Measurements from ENCODE around the gene PEPD.

The PEPD gene

GRCh38 chr19:33358408-33358807 is 163.2 kb downstream of the PEPD start:
- DNase-seq (ENCODE audit: low read depth in 2 of 2), result no peak

DNA sequence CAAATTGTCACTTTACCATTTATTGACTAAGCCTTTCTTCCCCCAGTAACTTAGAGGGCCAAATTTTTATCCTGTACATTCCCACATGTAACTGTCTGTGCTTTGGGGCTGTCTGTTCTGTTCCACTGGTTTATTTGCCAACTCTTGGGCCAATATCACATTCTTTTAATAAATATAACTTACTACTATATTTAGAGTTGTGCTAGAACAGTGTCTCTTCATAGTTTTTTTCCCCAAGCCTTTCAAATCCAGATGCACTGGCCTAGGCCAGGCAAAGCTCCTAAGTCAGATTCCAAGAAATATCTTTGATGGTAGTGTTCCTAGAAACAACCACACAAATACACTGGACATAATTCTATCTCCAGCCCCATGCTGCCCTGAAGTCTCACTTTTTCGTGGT is 164.0 kb downstream of the PEPD start:
- no peak for DNase-seq (ENCODE audit: low read depth in 2 of 2)

DNA sequence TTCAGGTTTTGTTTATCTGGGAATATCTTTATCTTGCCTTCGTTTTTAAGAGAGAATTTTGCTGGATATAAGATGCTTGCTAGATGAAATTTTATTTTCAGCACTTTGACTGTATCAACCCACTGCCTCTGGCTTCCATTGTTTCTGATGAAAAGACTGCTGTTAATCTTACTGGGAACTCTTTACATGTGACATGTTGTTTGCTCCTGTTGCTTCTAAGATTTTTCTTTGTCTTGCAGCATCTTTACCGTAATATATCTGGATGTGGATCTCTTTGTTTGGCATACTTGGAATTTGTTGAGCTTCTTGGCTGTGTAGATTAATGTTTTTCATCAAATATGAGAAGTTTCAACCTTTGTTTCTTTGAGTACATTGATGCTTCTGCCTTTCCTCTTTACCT is 166.1 kb downstream of the PEPD start:
- no peak for DNase-seq (ENCODE audit: low read depth in 2 of 2)

- DNase-seq (ENCODE audit: low read depth in 2 of 2), result no peak
Observed at GRCh38 chr19:33350538-33351309, 170.9 kb downstream of the PEPD start.

DNA sequence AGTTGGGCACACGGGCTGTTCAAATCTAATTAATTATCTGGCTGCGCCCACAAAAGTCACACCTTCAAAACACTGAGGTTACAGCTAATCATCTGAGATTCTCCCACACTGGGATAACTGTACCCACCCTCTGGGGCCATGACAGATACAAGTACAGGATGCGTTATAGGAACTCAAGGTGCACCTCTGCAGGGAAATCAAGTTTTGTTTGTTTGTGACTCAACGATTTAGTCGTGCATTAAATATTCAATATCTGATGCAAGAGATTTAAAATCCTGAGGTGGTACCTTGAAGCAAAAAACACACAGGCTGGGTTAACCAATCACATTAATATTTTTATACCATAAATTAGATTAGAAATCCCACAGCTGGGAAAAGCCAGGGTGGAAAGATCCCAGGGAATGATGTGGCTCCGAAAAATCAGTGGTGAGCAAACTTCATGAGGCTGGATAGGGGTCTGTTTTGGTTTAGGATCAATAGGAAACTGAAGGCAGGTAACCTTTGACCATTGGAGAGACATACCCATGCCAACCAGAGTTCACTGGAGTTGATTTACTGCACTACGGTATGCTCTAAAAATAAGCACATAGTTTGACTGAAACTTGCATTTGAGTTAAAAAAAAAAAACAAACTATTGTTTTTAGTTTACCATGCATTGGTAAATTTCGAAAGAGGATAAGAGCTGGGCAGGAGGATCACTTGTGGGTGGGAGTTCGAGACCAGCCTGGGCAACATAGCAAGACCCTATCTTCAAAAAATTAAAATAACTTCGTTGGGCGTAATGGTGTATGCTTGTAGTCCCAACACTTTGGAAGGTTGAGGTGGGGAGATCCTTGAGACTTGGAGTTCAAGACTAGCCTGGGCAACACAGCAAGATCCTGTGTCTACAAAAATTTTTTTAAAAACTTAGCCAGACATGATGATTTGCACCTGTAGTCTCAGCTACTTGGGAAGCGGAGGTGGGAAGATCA is 172.0 kb downstream of the PEPD start:
- no peak for DNase-seq (ENCODE audit: low read depth in 2 of 2)

GRCh38 chr19:33348301-33349010 is 173.1 kb downstream of the PEPD start:
- DNase-seq (ENCODE audit: low read depth in 2 of 2), result no peak

DNA sequence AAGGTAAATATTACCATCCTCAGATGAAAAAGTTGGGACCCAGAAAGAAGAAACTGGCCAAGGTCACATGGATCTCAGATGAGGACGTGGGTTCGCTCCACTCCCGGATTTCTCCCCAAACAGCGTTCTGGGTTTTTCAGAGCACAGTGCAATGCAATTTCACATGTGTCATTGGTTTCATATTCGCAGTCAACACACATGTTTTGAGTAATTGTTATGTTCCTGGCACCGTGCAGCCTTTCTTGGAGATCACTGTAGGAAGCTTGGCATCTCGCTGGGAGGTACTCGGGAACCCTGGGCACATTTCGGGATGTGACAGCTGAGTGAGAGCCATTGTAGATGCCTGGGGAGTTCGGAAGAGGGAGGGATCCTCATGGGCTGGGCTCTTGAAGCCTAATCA is 174.3 kb downstream of the PEPD start:
- no peak for DNase-seq (ENCODE audit: low read depth in 2 of 2)

DNA sequence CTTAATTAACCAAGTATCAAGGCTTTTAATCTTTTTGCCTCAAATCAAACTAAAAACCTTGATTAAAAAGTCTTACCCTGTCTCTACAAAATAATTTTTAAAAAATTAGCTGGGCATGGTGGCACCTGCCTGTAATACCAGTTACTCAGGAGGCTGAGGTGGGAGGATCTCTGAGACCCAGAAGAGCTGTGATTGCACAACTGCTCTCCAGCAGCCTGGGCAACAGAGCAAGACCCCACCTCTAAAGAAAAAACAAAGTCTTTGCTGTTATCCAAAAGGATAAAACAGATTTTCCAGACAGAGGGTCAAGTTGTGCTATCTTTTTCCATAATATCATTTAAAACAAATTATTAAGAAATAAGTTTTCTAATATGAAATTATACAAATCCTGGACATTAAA is 174.9 kb downstream of the PEPD start:
- DNase-seq (ENCODE audit: low read depth in 2 of 2), result no peak

- no peak for DNase-seq (ENCODE audit: low read depth in 2 of 2)
Observed at GRCh38 chr19:33345163-33345562, 176.4 kb downstream of the PEPD start.

GRCh38 chr19:33344573-33344925 is 177.0 kb downstream of the PEPD start:
- no peak for DNase-seq (ENCODE audit: low read depth in 2 of 2)

- no peak for DNase-seq (ENCODE audit: low read depth in 2 of 2)
Observed at GRCh38 chr19:33343859-33344572, 177.6 kb downstream of the PEPD start.

DNA sequence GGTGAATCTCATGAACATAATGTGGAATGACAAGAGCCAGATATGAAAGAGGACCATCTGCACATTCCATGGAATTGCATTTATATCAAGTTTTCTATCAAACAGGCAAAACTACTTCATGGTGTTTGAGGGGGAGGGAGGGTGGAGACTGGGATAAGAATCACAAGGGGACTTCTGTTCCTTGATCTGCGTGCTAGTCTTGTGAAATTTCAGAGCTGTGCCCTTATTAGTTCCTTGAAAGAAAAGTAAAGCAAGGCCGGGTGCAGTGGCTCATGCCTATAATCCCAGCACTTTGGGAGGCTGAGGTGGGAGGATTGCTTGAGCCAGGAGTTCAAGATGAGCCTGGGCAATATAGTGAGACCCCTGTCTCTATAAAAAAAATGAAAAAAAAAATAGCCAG is 178.3 kb downstream of the PEPD start:
- DNase-seq (ENCODE audit: low read depth in 2 of 2), result no peak

GRCh38 chr19:33340991-33341390 is 180.6 kb downstream of the PEPD start:
- DNase-seq (ENCODE audit: low read depth in 2 of 2), result no peak

DNA sequence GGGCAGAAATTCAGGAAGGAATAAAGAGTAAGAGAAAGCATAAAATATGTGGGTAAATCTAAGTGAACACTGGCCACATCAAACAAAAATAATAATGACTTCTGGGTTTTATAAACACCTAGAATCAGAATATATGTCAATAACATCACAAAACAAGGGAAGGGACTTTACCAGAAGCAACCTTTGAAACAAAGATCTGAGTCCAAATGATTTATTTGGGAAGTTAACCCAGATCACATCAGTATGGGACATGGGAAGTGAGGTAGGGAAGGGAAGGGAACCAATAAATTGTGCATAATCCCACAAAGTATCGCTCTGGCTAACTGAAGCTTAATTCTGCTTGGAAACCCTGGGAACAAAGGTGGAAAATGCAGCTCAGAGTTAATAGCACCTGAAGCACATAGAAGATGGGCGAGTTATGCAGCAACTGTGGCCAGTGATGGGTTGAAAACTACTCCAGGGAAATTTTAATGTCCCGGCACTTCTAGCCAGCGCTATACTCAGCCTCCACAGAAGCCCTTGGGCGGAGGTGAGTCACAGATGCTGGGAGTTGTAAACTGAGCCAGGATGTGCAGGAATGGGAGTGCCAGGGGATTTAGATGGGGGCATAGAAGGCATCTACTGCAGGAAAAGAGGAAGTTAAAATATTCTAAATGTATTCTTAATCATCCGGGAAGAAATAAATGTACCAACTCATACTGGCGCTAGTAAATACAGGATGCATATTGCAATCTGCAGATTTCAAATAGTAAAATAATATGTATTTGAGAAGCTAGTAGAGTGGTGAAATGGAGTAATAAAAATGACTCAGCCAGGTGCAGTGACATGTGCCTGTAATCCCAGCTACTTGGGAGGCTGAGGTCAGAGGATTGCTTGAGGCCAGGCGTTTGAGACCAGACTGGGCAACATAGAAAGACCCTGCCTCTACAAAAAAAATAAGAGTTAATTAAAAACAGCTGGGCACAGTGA is 182.3 kb downstream of the PEPD start:
- DNase-seq (ENCODE audit: low read depth in 2 of 2), result no peak
